ENCODE results near the gene DIAPH3. TPM values are rescaled to one million over a fixed set of nuclear protein-coding genes. Genes with fewer than 3 reads are reported as not detected.

DIAPH3 gene
- total and polyA plus RNA-seq, 2 of the 4 experiments (the other 2 are of a cell fraction): 8.9 to 9.3 TPM

DNA sequence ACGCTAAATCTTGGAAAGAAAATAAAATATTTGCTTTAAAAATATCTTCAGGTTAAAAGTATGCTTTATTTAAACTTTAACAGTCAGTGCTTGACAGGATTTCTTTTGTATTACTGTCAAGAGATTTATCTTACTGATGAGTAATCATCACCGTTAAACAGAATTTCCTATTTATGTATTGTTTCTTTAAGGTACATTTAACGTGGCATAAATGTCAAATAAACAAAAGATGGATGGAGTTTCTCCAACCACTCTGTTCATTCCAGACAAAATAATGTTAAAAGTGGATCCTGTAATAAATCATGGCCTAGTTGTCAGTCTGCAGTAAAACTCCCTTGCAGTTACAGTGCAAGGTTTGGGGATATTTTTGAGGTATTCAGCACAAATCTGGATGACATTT is 298.3 kb downstream of the DIAPH3 start:
- H2BK15ac ChIP-seq (ENCODE audit: low read depth, low read length): no peak overlapping the region
- no peaks in the 10 kb centered on the region for H4K20me1 ChIP-seq (ENCODE audit: insufficient read depth, low read length)
- no peak overlapping the region for H3K4me2 ChIP-seq (ENCODE audit: low read depth, low read length)
- H3K23ac ChIP-seq (ENCODE audit: low read depth, low read length): no peak overlapping the region
- ChIA-PET CTCF (no interaction called here), POLR2A (ENCODE audit: unreplicated experiment) (no interaction called here)
- H4K8ac ChIP-seq (ENCODE audit: low read depth in 2 of 2, low read length in 2 of 2): no peak overlapping the region
- H2BK120ac ChIP-seq (ENCODE audit: low read depth, low read length): no peak overlapping the region
- no peak overlapping the region for H2BK5ac ChIP-seq (ENCODE audit: low read depth, low read length, poor library complexity, severe bottlenecking)
- no peaks in the 10 kb centered on the region for H3K27me3 ChIP-seq (ENCODE audit: control insufficient read depth, insufficient read depth, low read length)
- H3K4ac ChIP-seq (ENCODE audit: low read depth, low read length): no peak overlapping the region
- WGBS, 2 experiments (ENCODE audit: extremely low coverage in 2 of 2, insufficient read length in 1 of 2): no CpG with 5 or more reads among the region's 3 CpGs
- H2AFZ ChIP-seq (replicated peaks; ENCODE audit: low read length, poor library complexity): no peak overlapping the region
- dilution Hi-C loops (cut with HindIII; ENCODE audit: low sequenced_read_pairs, unreplicated experiment) (no loop called here), intact Hi-C loops (cut with micrococcal nuclease) (no loop called here), in situ Hi-C loops (cut with MboI; ENCODE audit: low sequenced_read_pairs) (no loop called here)
- no peak overlapping the region for H4K91ac ChIP-seq (ENCODE audit: insufficient read depth, low read depth, low read length)
- BruUV-seq (replicated peaks): no TSS peak
- TF ChIP-seq MXI1 (IDR thresholded peaks at IDR 0.05; ENCODE audit: borderline replicate concordance, low read depth, low read length) (no peak), NFE2L2 (IDR thresholded peaks at IDR 0.05; ENCODE audit: low read depth, low read length) (no peak), CHD1 (IDR thresholded peaks at IDR 0.05; ENCODE audit: low read depth, low read length) (no peak), BHLHE40 (IDR thresholded peaks at IDR 0.05; ENCODE audit: low read depth, low read length) (no peak), RFX5 (IDR thresholded peaks at IDR 0.05; ENCODE audit: low read depth, low read length) (no peak), SMC3 (IDR thresholded peaks at IDR 0.05; ENCODE audit: low read depth, low read length) (no peak), MAZ (IDR thresholded peaks at IDR 0.05; ENCODE audit: borderline replicate concordance, low read depth, low read length) (no peak), RAD21 (IDR thresholded peaks at IDR 0.05; ENCODE audit: low read length) (no peak), CEBPB (IDR thresholded peaks at IDR 0.05; ENCODE audit: low read depth, low read length) (no peak), RCOR1 (IDR thresholded peaks at IDR 0.05; ENCODE audit: insufficient replicate concordance, low read length) (no peak), USF2 (IDR thresholded peaks at IDR 0.05; ENCODE audit: low read depth, low read length) (no peak), MAFK (IDR thresholded peaks at IDR 0.05; ENCODE audit: low read depth, low read length) (no peak), CTCF (conservative IDR thresholded peaks at IDR 0.05; ENCODE audit: low read depth, low read length) (no peak), POLR2A (IDR thresholded peaks at IDR 0.05; ENCODE audit: low read depth, low read length) (no peak), FOS (IDR thresholded peaks at IDR 0.05; ENCODE audit: low read depth, low read length) (no peak)
- TF ChIP-seq, protein P1, sequence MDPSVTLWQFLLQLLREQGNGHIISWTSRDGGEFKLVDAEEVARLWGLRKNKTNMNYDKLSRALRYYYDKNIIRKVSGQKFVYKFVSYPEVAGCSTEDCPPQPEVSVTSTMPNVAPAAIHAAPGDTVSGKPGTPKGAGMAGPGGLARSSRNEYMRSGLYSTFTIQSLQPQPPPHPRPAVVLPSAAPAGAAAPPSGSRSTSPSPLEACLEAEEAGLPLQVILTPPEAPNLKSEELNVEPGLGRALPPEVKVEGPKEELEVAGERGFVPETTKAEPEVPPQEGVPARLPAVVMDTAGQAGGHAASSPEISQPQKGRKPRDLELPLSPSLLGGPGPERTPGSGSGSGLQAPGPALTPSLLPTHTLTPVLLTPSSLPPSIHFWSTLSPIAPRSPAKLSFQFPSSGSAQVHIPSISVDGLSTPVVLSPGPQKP (IDR thresholded peaks at IDR 0.05; ENCODE audit: borderline replicate concordance, low read depth, low read length): no peak
- no peaks in the 10 kb centered on the region; the same call in 1 of the 2 replicates for H3K9me1 ChIP-seq (ENCODE audit: insufficient read depth, low read length)
- no peaks in the 10 kb centered on the region for H3K4me1 ChIP-seq (ENCODE audit: control insufficient read depth, insufficient read depth, low read length)
- no peak overlapping the region for H3K4me3 ChIP-seq (ENCODE audit: insufficient read depth, low read depth, low read length)
- no peak overlapping the region for H2AK9ac ChIP-seq (replicated peaks; ENCODE audit: low read depth, low read length, poor library complexity)
- H3K14ac ChIP-seq (replicated peaks; ENCODE audit: low read depth, low read length): no peak overlapping the region
- no peak overlapping the region for H2BK20ac ChIP-seq (ENCODE audit: low read depth, low read length)
- H3K36me3 ChIP-seq (ENCODE audit: control insufficient read depth, insufficient read depth, low read length): 0 out of 2 replicates have a peak, but pooled peaks cover 1% of the 10 kb centered on the region
- no peaks in the 10 kb centered on the region for H3K9me3 ChIP-seq (ENCODE audit: control insufficient read depth, insufficient read depth, low read length)
- H3K9ac ChIP-seq (ENCODE audit: low read depth, low read length): no peak overlapping the region
- H3K27ac ChIP-seq (ENCODE audit: insufficient read depth, low read length): no peak overlapping the region
- DNase-seq (peak; percentile 5), ATAC-seq (ENCODE audit: low read depth) (peak; percentile 46)
- no peaks in the 10 kb centered on the region for H3K79me1 ChIP-seq (ENCODE audit: low read depth in 1 of 2, low read length in 2 of 2)
- H4K5ac ChIP-seq (ENCODE audit: low read depth, low read length): no peak overlapping the region
- no peak overlapping the region for H3K18ac ChIP-seq (ENCODE audit: low read depth, low read length)
- no peak overlapping the region for H3K56ac ChIP-seq (ENCODE audit: extremely low read depth, insufficient read depth, low read length)
- no peak overlapping the region for H2AK5ac ChIP-seq (ENCODE audit: low read depth, low read length)
